ENCODE results near the gene ARID4A. TPM values are rescaled to one million over a fixed set of nuclear protein-coding genes. Genes with fewer than 3 reads are reported as not detected.

ARID4A gene
- polyA plus RNA-seq, 3 donors, result 6.5 to 13.2 (median 10.5) TPM

DNA sequence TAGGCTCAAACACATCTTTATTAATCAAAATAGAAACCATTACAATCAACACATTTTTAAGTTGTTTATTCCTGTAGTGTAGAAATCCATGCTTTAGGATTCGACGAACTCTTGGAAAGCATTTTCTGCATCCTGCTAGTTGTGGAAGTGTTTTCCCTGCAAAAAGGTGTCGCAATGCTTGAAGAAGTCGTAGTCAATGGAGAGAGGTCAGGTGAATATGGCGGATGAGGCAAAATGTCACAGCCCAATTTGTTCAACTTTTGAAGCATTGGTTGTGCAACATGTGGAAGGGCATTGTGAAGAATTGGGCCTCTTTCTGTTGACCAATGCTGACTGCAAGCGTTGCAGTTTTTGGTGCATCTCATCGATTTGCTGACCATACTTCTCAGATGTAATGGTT, 4.2 kb upstream of the ARID4A start:
- intact Hi-C loops (cut with micrococcal nuclease), result loop anchor here in 1 of 2 donors (10.0 kb wide), 1 partner anchor 131 kb away; the partner anchor contains the start of genes KIAA0586 and TIMM9
- no peak overlapping the region for H3K4me3 ChIP-seq (replicated peaks in 1 of 3; ENCODE audit: low read depth in 2 of 3, low read length in 3 of 3)
- no peaks in the 10 kb centered on the region for H3K9me3 ChIP-seq (replicated peaks in 1 of 2; ENCODE audit: control insufficient read depth in 1 of 2, insufficient read depth in 1 of 2, low read length in 2 of 2)
- Mint-ChIP-seq H3K4me1 (peaks cover 20% of the 10 kb centered on the region), H3K9me3 (peaks cover 0 to 1% (median 0%) of the 10 kb centered on the region in 7 donors), H3K27ac (no peak overlapping the region), H3K27me3 (ENCODE audit: low read depth in 3 of 3) (no peaks in the 10 kb centered on the region), H3K36me3 (peaks cover 49 to 62% of the 10 kb centered on the region in 2 donors), H3K4me3 (no peak overlapping the region)
- H3K36me3 ChIP-seq (replicated peaks in 1 of 2; ENCODE audit: control insufficient read depth in 1 of 2, insufficient read depth in 2 of 2, low read length in 2 of 2), result peaks cover 58 to 65% of the 10 kb centered on the region in 2 donors
- peaks cover 85% of the 10 kb centered on the region for H4K20me1 ChIP-seq (ENCODE audit: insufficient read depth, low read length)
- peaks cover 8 to 18% of the 10 kb centered on the region in 2 donors for H3K4me1 ChIP-seq (ENCODE audit: control insufficient read depth in 1 of 2, insufficient read depth in 2 of 2, low read length in 2 of 2)
- no peak overlapping the region for H2AFZ ChIP-seq (ENCODE audit: insufficient read depth, low read depth, low read length, poor library complexity, severe bottlenecking)
- DNase-seq, result no peak
- H3K4me2 ChIP-seq (replicated peaks; ENCODE audit: extremely low read depth, low read length, poor library complexity, severe bottlenecking), result no peak overlapping the region
- WGBS (ENCODE audit: insufficient coverage), result 90% methylated on average over 5 of the region's 7 CpGs
- TF ChIP-seq, protein P1, sequence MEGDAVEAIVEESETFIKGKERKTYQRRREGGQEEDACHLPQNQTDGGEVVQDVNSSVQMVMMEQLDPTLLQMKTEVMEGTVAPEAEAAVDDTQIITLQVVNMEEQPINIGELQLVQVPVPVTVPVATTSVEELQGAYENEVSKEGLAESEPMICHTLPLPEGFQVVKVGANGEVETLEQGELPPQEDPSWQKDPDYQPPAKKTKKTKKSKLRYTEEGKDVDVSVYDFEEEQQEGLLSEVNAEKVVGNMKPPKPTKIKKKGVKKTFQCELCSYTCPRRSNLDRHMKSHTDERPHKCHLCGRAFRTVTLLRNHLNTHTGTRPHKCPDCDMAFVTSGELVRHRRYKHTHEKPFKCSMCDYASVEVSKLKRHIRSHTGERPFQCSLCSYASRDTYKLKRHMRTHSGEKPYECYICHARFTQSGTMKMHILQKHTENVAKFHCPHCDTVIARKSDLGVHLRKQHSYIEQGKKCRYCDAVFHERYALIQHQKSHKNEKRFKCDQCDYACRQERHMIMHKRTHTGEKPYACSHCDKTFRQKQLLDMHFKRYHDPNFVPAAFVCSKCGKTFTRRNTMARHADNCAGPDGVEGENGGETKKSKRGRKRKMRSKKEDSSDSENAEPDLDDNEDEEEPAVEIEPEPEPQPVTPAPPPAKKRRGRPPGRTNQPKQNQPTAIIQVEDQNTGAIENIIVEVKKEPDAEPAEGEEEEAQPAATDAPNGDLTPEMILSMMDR (IDR thresholded peaks at IDR 0.05), result no peak
- H3K27me3 ChIP-seq (ENCODE audit: control insufficient read depth in 2 of 2, insufficient read depth in 2 of 2, low read length in 2 of 2), result no peaks in the 10 kb centered on the region
- H3K79me2 ChIP-seq (ENCODE audit: insufficient read depth, low read length), result peaks cover 90% of the 10 kb centered on the region
- H3K9ac ChIP-seq (ENCODE audit: insufficient read depth, low read length, poor library complexity, severe bottlenecking), result no peak overlapping the region
- no peak overlapping the region for H3K27ac ChIP-seq (ENCODE audit: low read depth in 1 of 2, low read length in 2 of 2)

DNA sequence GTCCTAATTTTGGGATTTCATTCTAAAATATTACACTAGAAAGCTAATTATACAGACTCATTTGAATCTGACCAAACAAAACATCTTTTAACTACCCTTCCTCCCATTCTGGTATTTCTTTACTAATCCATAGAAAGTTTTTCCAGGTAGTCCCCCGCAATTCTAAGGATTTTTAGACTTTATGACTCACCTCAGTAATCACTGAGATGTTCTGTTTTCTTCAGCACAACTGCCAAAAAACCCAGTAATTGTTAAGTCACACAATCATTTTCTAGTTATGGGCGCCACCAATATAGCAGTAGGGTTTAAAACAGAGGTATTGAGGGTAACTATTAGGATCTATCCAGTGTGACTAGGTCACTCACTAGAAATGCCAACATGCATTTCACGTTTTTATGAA, 1.6 kb upstream of the ARID4A start:
- Mint-ChIP-seq H3K27ac (no peak overlapping the region), H3K36me3 (peaks cover 34 to 43% of the 10 kb centered on the region in 2 donors), H3K27me3 (ENCODE audit: low read depth in 3 of 3) (no peaks in the 10 kb centered on the region), H3K4me3 (no peak overlapping the region), H3K4me1 (peaks cover 32% of the 10 kb centered on the region), H3K9me3 (peaks cover 0 to 1% (median 0%) of the 10 kb centered on the region in 7 donors)
- H3K27ac ChIP-seq (ENCODE audit: low read depth in 1 of 2, low read length in 2 of 2), result peak overlapping the region in 1 of 2 donors; percentile 90
- no peaks in the 10 kb centered on the region for H3K27me3 ChIP-seq (ENCODE audit: control insufficient read depth in 2 of 2, insufficient read depth in 2 of 2, low read length in 2 of 2)
- H3K79me2 ChIP-seq (ENCODE audit: insufficient read depth, low read length), result peaks cover 90% of the 10 kb centered on the region
- H3K4me2 ChIP-seq (replicated peaks; ENCODE audit: extremely low read depth, low read length, poor library complexity, severe bottlenecking), result peak overlapping the region; percentile 75
- no peaks in the 10 kb centered on the region for H3K9me3 ChIP-seq (replicated peaks in 1 of 2; ENCODE audit: control insufficient read depth in 1 of 2, insufficient read depth in 1 of 2, low read length in 2 of 2)
- H4K20me1 ChIP-seq (ENCODE audit: insufficient read depth, low read length), result peaks cover 85% of the 10 kb centered on the region
- H3K9ac ChIP-seq (ENCODE audit: insufficient read depth, low read length, poor library complexity, severe bottlenecking), result peak overlapping the region; percentile 76
- no CpG with 5 or more reads among the region's 3 CpGs for WGBS (ENCODE audit: insufficient coverage)
- H3K4me3 ChIP-seq (replicated peaks in 1 of 3; ENCODE audit: low read depth in 2 of 3, low read length in 3 of 3), result peak overlapping the region; percentile 55 to 95 (median 73)
- peak in 1 of 3 donors; percentile 27 for DNase-seq
- TF ChIP-seq, protein P1 (IDR thresholded peaks at IDR 0.05), result no peak
- no peak overlapping the region for H2AFZ ChIP-seq (ENCODE audit: insufficient read depth, low read depth, low read length, poor library complexity, severe bottlenecking)
- intact Hi-C loops (cut with micrococcal nuclease), result loop anchor here (5.0 to 10.0 kb wide), 2 partner anchors 54 to 128 kb away; partner anchors contain the start of genes KIAA0586 (in 1 of the 2), PSMA3 (in 1 of the 2) and TIMM9 (in 1 of the 2)
- H3K4me1 ChIP-seq (ENCODE audit: control insufficient read depth in 1 of 2, insufficient read depth in 2 of 2, low read length in 2 of 2), result peaks cover 14 to 32% of the 10 kb centered on the region in 2 donors
- peaks cover 36 to 51% of the 10 kb centered on the region in 2 donors for H3K36me3 ChIP-seq (replicated peaks in 1 of 2; ENCODE audit: control insufficient read depth in 1 of 2, insufficient read depth in 2 of 2, low read length in 2 of 2)

All from CD14-positive monocyte (primary cell).